HEK293 (cell line): ENCODE results near the gene NXN.
A peak's percentile ranks its signal among the peaks of the same experiment; 100 is the strongest.

ENCODE experiments used
- BCL11A ChIP-seq: fragments of 450-650 bp; formaldehyde crosslinking; IDR thresholded peaks from 2 replicates; pipeline ENCODE4 v1.5.1; 2016; ENCODE audit warnings: low read depth, missing biosample characterization, missing genetic modification characterization
- BCL11B ChIP-seq: fragments of 450-650 bp; formaldehyde crosslinking; IDR thresholded peaks from 2 replicates; pipeline ENCODE4 v1.5.1; 2016; ENCODE audit warnings: low read depth, missing biosample characterization, missing genetic modification characterization
- EGR2 ChIP-seq: fragments of 450-650 bp; formaldehyde crosslinking; IDR thresholded peaks from 2 replicates; pipeline ENCODE4 v1.5.1; 2016; ENCODE audit warnings: low read depth, missing biosample characterization, missing genetic modification characterization
- GLIS1 ChIP-seq: fragments of 450-650 bp; formaldehyde crosslinking; IDR thresholded peaks from 2 replicates; pipeline ENCODE4 v1.5.1; 2016; ENCODE audit warnings: missing biosample characterization, missing genetic modification characterization
- GLIS2 ChIP-seq: fragments of 450-650 bp; formaldehyde crosslinking; IDR thresholded peaks from 2 replicates; pipeline ENCODE4 v1.5.1; 2016; ENCODE audit warnings: missing biosample characterization, missing genetic modification characterization
- HOXD13 ChIP-seq: sonication (generic); formaldehyde crosslinking; IDR thresholded peaks from 2 replicates; pipeline ENCODE4 v1.8.0; 2022; ENCODE audit warnings: missing genetic modification reagents, borderline replicate concordance
- KLF10 ChIP-seq: fragments of 450-650 bp; IDR thresholded peaks from 2 replicates; pipeline ENCODE4 v1.5.1; 2018; ENCODE audit warnings: missing biosample characterization, mild to moderate bottlenecking, missing genetic modification characterization
- KLF17 ChIP-seq: fragments of 450-650 bp; formaldehyde crosslinking; IDR thresholded peaks from 2 replicates; pipeline ENCODE4 v1.5.1; 2016; ENCODE audit warnings: missing biosample characterization, missing genetic modification characterization
- KLF9 ChIP-seq: fragments of 450-650 bp; formaldehyde crosslinking; IDR thresholded peaks from 2 replicates; pipeline ENCODE4 v1.5.1; 2016; ENCODE audit warnings: missing biosample characterization, missing genetic modification characterization, low read depth
- PATZ1 ChIP-seq: fragments of 450-650 bp; formaldehyde crosslinking; IDR thresholded peaks from 2 replicates; pipeline ENCODE4 v1.5.1; 2016; ENCODE audit warnings: missing biosample characterization, missing genetic modification characterization
- PBX3 ChIP-seq: sonication (generic); formaldehyde crosslinking; IDR thresholded peaks from 2 replicates; pipeline ENCODE4 v1.8.1; 2022; ENCODE audit warnings: mild to moderate bottlenecking, moderate library complexity, missing genetic modification reagents
- PRDM10 ChIP-seq: fragments of 450-650 bp; formaldehyde crosslinking; IDR thresholded peaks from 2 replicates; pipeline ENCODE4 v1.5.1; 2016; ENCODE audit warnings: missing biosample characterization, missing genetic modification characterization
- SP7 ChIP-seq: fragments of 450-650 bp; formaldehyde crosslinking; IDR thresholded peaks from 2 replicates; pipeline ENCODE4 v1.5.1; 2016; ENCODE audit warnings: missing biosample characterization, missing genetic modification characterization
- WT1 ChIP-seq: fragments of 450-650 bp; formaldehyde crosslinking; IDR thresholded peaks from 2 replicates; pipeline ENCODE4 v1.5.1; 2016; ENCODE audit warnings: missing biosample characterization, missing genetic modification characterization
- ZBTB10 ChIP-seq: fragments of 450-650 bp; formaldehyde crosslinking; IDR thresholded peaks from 2 replicates; pipeline ENCODE4 v1.5.1; 2016; ENCODE audit warnings: missing biosample characterization, missing genetic modification characterization
- ZEB2 ChIP-seq: fragments of 450-650 bp; formaldehyde crosslinking; IDR thresholded peaks from 2 replicates; pipeline ENCODE4 v1.5.1; 2016; ENCODE audit warnings: missing biosample characterization, missing genetic modification characterization
- ZNF335 ChIP-seq: fragments of 450-650 bp; formaldehyde crosslinking; conservative IDR thresholded peaks from 2 replicates; pipeline ENCODE4 v1.5.1; 2016; ENCODE audit warnings: missing biosample characterization, missing genetic modification characterization
- ZNF404 ChIP-seq: fragments of 450-650 bp; formaldehyde crosslinking; IDR thresholded peaks from 2 replicates; pipeline ENCODE4 v1.5.1; 2017; ENCODE audit warnings: missing biosample characterization, missing genetic modification characterization
- ZNF416 ChIP-seq: fragments of 450-650 bp; formaldehyde crosslinking; IDR thresholded peaks from 2 replicates; pipeline ENCODE4 v1.5.1; 2016; ENCODE audit warnings: missing biosample characterization, missing genetic modification characterization
- ZNF423 ChIP-seq: fragments of 450-650 bp; formaldehyde crosslinking; IDR thresholded peaks from 2 replicates; pipeline ENCODE4 v1.5.1; 2016; ENCODE audit warnings: missing biosample characterization, missing genetic modification characterization
- ZNF571 ChIP-seq: fragments of 450-650 bp; formaldehyde crosslinking; IDR thresholded peaks from 2 replicates; pipeline ENCODE4 v1.5.0; 2017; ENCODE audit warnings: missing biosample characterization, missing genetic modification characterization
- ZNF624 ChIP-seq: fragments of 450-650 bp; formaldehyde crosslinking; IDR thresholded peaks from 2 replicates; pipeline ENCODE4 v1.5.1; 2017; ENCODE audit warnings: missing biosample characterization, missing genetic modification characterization

NXN gene

GRCh38 chr17:951325-952132, 28.0 kb downstream of the NXN start (continued):
- TF ChIP-seq BCL11A (tag by site-specific recombination) (0 out of 2 replicates have a peak, but pooled peaks have one; percentile 30), ZNF571 (tag by site-specific recombination) (no peak), ZNF335 (peak; percentile 29; the same call in 1 of the 2 replicates), BCL11B (tag by site-specific recombination) (peak; percentile 54; the same call in 1 of the 2 replicates), PATZ1 (tag by site-specific recombination) (peak; percentile 73), PRDM10 (tag by site-specific recombination) (peak; percentile 49), ZBTB10 (tag by site-specific recombination) (0 out of 2 replicates have a peak, but pooled peaks have one; percentile 37), HOXD13 (peak; percentile 43; the same call in 1 of the 2 replicates), KLF10 (tag by site-specific recombination) (0 out of 2 replicates have a peak, but pooled peaks have one; percentile 12), WT1 (tag by site-specific recombination) (peak; percentile 66), ZNF416 (no peak), ZNF404 (tag by site-specific recombination) (no peak), ZNF423 (tag by site-specific recombination) (peak; percentile 15; the same call in 1 of the 2 replicates), KLF9 (tag by site-specific recombination) (peak; percentile 44), EGR2 (tag by site-specific recombination) (peak; percentile 49; the same call in 1 of the 2 replicates), GLIS2 (peak; percentile 77), ZNF624 (tag by site-specific recombination) (no peak), KLF17 (tag by site-specific recombination) (peak; percentile 86), ZEB2 (peak; percentile 68), PBX3 (CRISPR knock-in tag) (0 out of 2 replicates have a peak, but pooled peaks have one; percentile 37), GLIS1 (tag by site-specific recombination) (peak; percentile 97), SP7 (peak; percentile 90)
